ACHN (cell line): ENCODE measurements around the gene SLC41A3.
"Not testable (repeated sequence)": the region's sequence is repeated elsewhere in the genome, so short reads cannot be mapped to it uniquely, and the experiment has no call there.

ENCODE experiments used
- DNase-seq: peaks from one replicate; pipeline ENCODE4 v3.0.0-alpha.2; 2015
- in situ Hi-C: cut with HindIII; loops from 2 replicates; pipeline ENCODE4 v1.10.0; 2017; ENCODE audit warnings: low sequenced_read_pairs, low pct_ligation_motif_present, low pct_unique_long_range_greater_than_20kb

Gene SLC41A3

GRCh38 chr3:125957674-125958510 is 126.0 kb downstream of the SLC41A3 start:
- no peak for DNase-seq
- in situ Hi-C loops, result no loop called here

DNA sequence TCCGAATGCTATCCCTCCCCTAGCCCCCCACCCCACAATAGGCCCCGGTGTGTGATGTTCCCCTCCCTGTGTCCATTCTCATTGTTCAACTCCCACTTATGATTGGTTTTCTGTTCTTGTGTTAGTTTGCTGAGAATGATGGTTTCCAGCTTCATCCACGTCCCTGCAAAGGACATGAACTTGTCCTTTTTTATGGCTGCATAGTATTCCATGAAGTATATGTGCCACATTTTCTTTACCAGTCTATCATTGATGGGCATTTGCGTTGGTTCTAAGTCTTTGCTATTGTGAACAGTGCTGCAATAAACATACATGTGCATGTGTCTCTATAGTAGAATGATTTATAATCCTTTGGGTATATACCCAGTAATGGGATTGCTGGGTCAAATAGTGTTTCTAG is 126.9 kb downstream of the SLC41A3 start:
- DNase-seq, in situ Hi-C loops: not testable (repeated sequence)
